CD14-positive monocyte (primary cell): ENCODE results near the gene GPR156. TPM values are rescaled to one million over a fixed set of nuclear protein-coding genes. Genes with fewer than 3 reads are reported as not detected.
A peak's percentile ranks its signal among the peaks of the same experiment; 100 is the strongest.

Experiments used
- DNase-seq, 3 donors: peaks; one replicate each; pipeline ENCODE4 v3.0.0-alpha.2; 2011 to 2022
- H2AFZ ChIP-seq: 2 replicates; pipeline ENCODE4 v1.6.0; 2012; ENCODE audit warnings: mild to moderate bottlenecking, low read depth, low read length, inconsistent platforms; ENCODE audit not compliant: insufficient read depth, poor library complexity, severe bottlenecking
- H3K27ac ChIP-seq, 2 donors: 1 replicate in 1 of 2; 2 replicates in 1 of 2; pipeline ENCODE4 v1.5.1; 2012 to 2013; ENCODE audit warnings: low read length in 2 of 2, control low read depth in 1 of 2, inconsistent platforms in 1 of 2, low read depth in 1 of 2, mild to moderate bottlenecking in 1 of 2
- H3K27me3 ChIP-seq, 2 donors: one replicate each; pipeline versions ENCODE4 v1.6.0 to v1.6.1; 2011 to 2013; ENCODE audit warnings: low read length in 2 of 2; ENCODE audit not compliant: control insufficient read depth in 2 of 2, insufficient read depth in 2 of 2
- H3K36me3 ChIP-seq, 2 donors: replicated peaks in 1 of 2; 1 replicate in 1 of 2; 2 replicates in 1 of 2; pipeline versions ENCODE4 v1.5.1 to v1.6.1; 2012 to 2013; ENCODE audit warnings: low read length in 2 of 2, control low read depth in 1 of 2, inconsistent platforms in 1 of 2, mild to moderate bottlenecking in 1 of 2; ENCODE audit not compliant: insufficient read depth in 2 of 2, control insufficient read depth in 1 of 2
- H3K4me1 ChIP-seq, 2 donors: 1 replicate in 1 of 2; 2 replicates in 1 of 2; pipeline versions ENCODE4 v1.5.1 to v1.6.1; 2012 to 2013; ENCODE audit warnings: low read length in 2 of 2, control low read depth in 1 of 2, inconsistent platforms in 1 of 2, mild to moderate bottlenecking in 1 of 2, moderate library complexity in 1 of 2; ENCODE audit not compliant: insufficient read depth in 2 of 2, control insufficient read depth in 1 of 2
- H3K4me2 ChIP-seq: replicated peaks from 2 replicates; pipeline ENCODE3; 2012; ENCODE audit warnings: low read length, moderate library complexity, mild to moderate bottlenecking; ENCODE audit not compliant: poor library complexity, severe bottlenecking; ENCODE audit errors: extremely low read depth
- H3K4me3 ChIP-seq, 3 experiments: fragments of 200-600 bp in 1 of 3; sonication (generic) in 1 of 3; replicated peaks in 1 of 3; 1 replicate in 2 of 3; 2 replicates in 1 of 3; pipeline ENCODE4 v1.5.1; 2011 to 2013; ENCODE audit warnings: low read length in 3 of 3, mild to moderate bottlenecking in 3 of 3, control low read depth in 2 of 3, low read depth in 2 of 3, inconsistent platforms in 1 of 3, moderate library complexity in 1 of 3
- H3K79me2 ChIP-seq: 2 replicates; pipeline ENCODE4 v1.6.0; 2012; ENCODE audit warnings: mild to moderate bottlenecking, control low read depth, inconsistent platforms, low read length, moderate library complexity; ENCODE audit not compliant: insufficient read depth
- H3K9ac ChIP-seq: 2 replicates; pipeline ENCODE4 v1.6.0; 2017; ENCODE audit warnings: low read length, mild to moderate bottlenecking; ENCODE audit not compliant: insufficient read depth, poor library complexity, severe bottlenecking
- H3K9me3 ChIP-seq, 2 donors: replicated peaks in 1 of 2; 1 replicate in 1 of 2; 2 replicates in 1 of 2; pipeline versions ENCODE4 v1.5.1 to v1.6.1; 2012 to 2013; ENCODE audit warnings: low read length in 2 of 2, control low read depth in 1 of 2; ENCODE audit not compliant: control insufficient read depth in 1 of 2, insufficient read depth in 1 of 2
- H4K20me1 ChIP-seq: 2 replicates; pipeline ENCODE4 v1.6.0; 2012; ENCODE audit warnings: mild to moderate bottlenecking, low read length, control low read depth, moderate library complexity; ENCODE audit not compliant: insufficient read depth
- H3K27ac Mint-ChIP-seq, 7 donors: one replicate each; pipeline ENCODE4 v1.8.0; 2020; ENCODE audit warnings: mild to moderate bottlenecking in 7 of 7, mixed read lengths in 7 of 7, moderate library complexity in 6 of 7, inconsistent platforms in 2 of 7
- H3K27me3 Mint-ChIP-seq, 3 donors: one replicate each; pipeline ENCODE4 v1.8.0; 2021 to 2022; ENCODE audit warnings: low read depth in 3 of 3, mild to moderate bottlenecking in 3 of 3, mixed read lengths in 3 of 3, moderate library complexity in 3 of 3, inconsistent platforms in 1 of 3
- H3K36me3 Mint-ChIP-seq, 2 donors: one replicate each; pipeline ENCODE4 v1.8.0; 2020; ENCODE audit warnings: mixed read lengths in 2 of 2, inconsistent platforms in 1 of 2, mild to moderate bottlenecking in 1 of 2
- H3K4me1 Mint-ChIP-seq: one replicate; pipeline ENCODE4 v1.8.0; 2020; ENCODE audit warnings: mild to moderate bottlenecking, mixed read lengths
- H3K4me3 Mint-ChIP-seq, 2 donors: one replicate each; pipeline ENCODE4 v1.8.0; 2020; ENCODE audit warnings: mild to moderate bottlenecking in 2 of 2, mixed read lengths in 2 of 2, moderate library complexity in 1 of 2
- H3K9me3 Mint-ChIP-seq, 7 donors: one replicate each; pipeline ENCODE4 v1.8.0; 2020 to 2022; ENCODE audit warnings: mixed read lengths in 7 of 7, mild to moderate bottlenecking in 6 of 7, moderate library complexity in 6 of 7, inconsistent platforms in 2 of 7
- CTCF ChIP-seq: fragments of 200-600 bp; IDR thresholded peaks from one replicate; pipeline ENCODE4 v1.8.0; 2022; ENCODE audit warnings: antibody characterized with exemption, mild to moderate bottlenecking
- WGBS: methylation state at CpG from one replicate; pipeline ENCODE4 v1.1.5; 2013; ENCODE audit warnings: missing lambda C conversion rate; ENCODE audit not compliant: insufficient coverage; 5-methylcytosine and 5-hydroxymethylcytosine counted together
- intact Hi-C, 2 donors: fragments of 100-400 bp; cut with micrococcal nuclease; formaldehyde crosslinking; loops; one replicate each; pipeline versions ENCODE4 v1.15.0 to v1.15.1; 2023
- polyA plus RNA-seq, 3 donors: library from polyadenylated mRNA; depleted of rRNA in 1 of 3; unstranded in 2 of 3; stranded (reverse) in 1 of 3; fragments of 300-500 nt in 2 of 3; fragments of >200 nt in 1 of 3; fragmentation: Illumina TruSeq in 2 of 3; gene quantifications; 1 replicate in 2 of 3; 2 replicates in 1 of 3; pipeline ENCODE4 v1.2.3, GENCODE V29; 2012 to 2021

Gene GPR156
- polyA plus RNA-seq, 3 donors: not detected

GRCh38 chr3:120182613-120183511 lies 102.2 kb downstream of the GPR156 start:
- intact Hi-C loops: no loop called here
- Histone ChIP-seq H3K27me3 (no peaks in the 10 kb centered on the region), H3K4me1 (peaks cover 0 to under 1% of the 10 kb centered on the region in 2 donors), H3K79me2 (no peaks in the 10 kb centered on the region), H3K4me3 (no peak overlapping the region), H3K36me3 (no peaks in the 10 kb centered on the region), H2AFZ (no peak overlapping the region), H4K20me1 (no peaks in the 10 kb centered on the region), H3K27ac (no peak overlapping the region), H3K4me2 (no peak overlapping the region), H3K9me3 (no peaks in the 10 kb centered on the region), H3K9ac (no peak overlapping the region)
- Mint-ChIP-seq H3K36me3 (no peaks in the 10 kb centered on the region), H3K27ac (no peak overlapping the region), H3K9me3 (no peaks in the 10 kb centered on the region), H3K4me1 (peaks cover 3% of the 10 kb centered on the region), H3K27me3 (peaks cover 3 to 6% (median 4%) of the 10 kb centered on the region in 3 donors), H3K4me3 (no peak overlapping the region)
- WGBS: 90% methylated on average over 6 of the region's 7 CpGs
- TF ChIP-seq CTCF: peak; percentile 16
- peak in 2 of 3 donors; percentile 14 to 23 for DNase-seq

GRCh38 chr3:120181632-120182031 lies 103.4 kb downstream of the GPR156 start:
- DNase-seq: no peak
- no peak overlapping the region for H3K9ac ChIP-seq
- H3K36me3 ChIP-seq: no peaks in the 10 kb centered on the region
- Mint-ChIP-seq H3K4me1 (peaks cover 10% of the 10 kb centered on the region), H3K9me3 (no peaks in the 10 kb centered on the region), H3K36me3 (peaks cover 0 to 1% of the 10 kb centered on the region in 2 donors), H3K27me3 (peaks cover 3 to 7% (median 4%) of the 10 kb centered on the region in 3 donors), H3K27ac (no peak overlapping the region), H3K4me3 (no peak overlapping the region)
- H3K79me2 ChIP-seq: no peaks in the 10 kb centered on the region
- no peak overlapping the region for H3K4me2 ChIP-seq
- H4K20me1 ChIP-seq: no peaks in the 10 kb centered on the region
- no peaks in the 10 kb centered on the region for H3K27me3 ChIP-seq
- peak overlapping the region; percentile 31 for H2AFZ ChIP-seq
- no CpG with 5 or more reads among the region's 1 CpG for WGBS
- no peak overlapping the region for H3K27ac ChIP-seq
- intact Hi-C loops: no loop called here
- H3K4me3 ChIP-seq: no peak overlapping the region
- no peak for TF ChIP-seq CTCF
- no peaks in the 10 kb centered on the region for H3K9me3 ChIP-seq
- H3K4me1 ChIP-seq: peaks cover 0 to 8% of the 10 kb centered on the region in 2 donors
